IMR-90 (cell line): ENCODE measurements around the gene AHI1.

Experiments used
- CEBPB ChIP-seq: IDR thresholded peaks from 2 replicates; pipeline ENCODE4 v1.6.1; 2012; ENCODE audit warnings: low read depth, low read length, improper control_type of control experiment
- CHD1 ChIP-seq: IDR thresholded peaks from 2 replicates; pipeline ENCODE4 v1.6.1; 2012; ENCODE audit warnings: low read depth, low read length, improper control_type of control experiment
- CTCF ChIP-seq: conservative IDR thresholded peaks from 2 replicates; pipeline ENCODE4 v1.5.1; 2012; ENCODE audit warnings: mild to moderate bottlenecking, low read depth, low read length, improper control_type of control experiment
- ELK1 ChIP-seq: fragments of 150-350 bp; IDR thresholded peaks from 2 replicates; pipeline ENCODE4 v1.6.1; 2016; ENCODE audit warnings: low read depth, mild to moderate bottlenecking, low read length, moderate library complexity, borderline replicate concordance
- MAFK ChIP-seq: IDR thresholded peaks from 2 replicates; pipeline ENCODE4 v1.6.1; 2012; ENCODE audit warnings: low read depth, low read length, improper control_type of control experiment
- MAZ ChIP-seq: IDR thresholded peaks from 2 replicates; pipeline ENCODE4 v1.6.1; 2012; ENCODE audit warnings: low read depth, mild to moderate bottlenecking, low read length, improper control_type of control experiment, moderate library complexity, borderline replicate concordance
- MXI1 ChIP-seq: IDR thresholded peaks from 2 replicates; pipeline ENCODE4 v1.6.1; 2012; ENCODE audit warnings: low read depth, mild to moderate bottlenecking, low read length, moderate library complexity, borderline replicate concordance
- NFE2L2 ChIP-seq: fragments of 150-350 bp; IDR thresholded peaks from 2 replicates; pipeline ENCODE4 v1.6.1; 2016; ENCODE audit warnings: low read depth, mild to moderate bottlenecking, low read length
- POLR2A ChIP-seq: IDR thresholded peaks from 2 replicates; pipeline ENCODE4 v1.6.1; 2012; ENCODE audit warnings: mild to moderate bottlenecking, low read depth, low read length
- RAD21 ChIP-seq: IDR thresholded peaks from 2 replicates; pipeline ENCODE4 v1.6.1; 2012; ENCODE audit warnings: low read length, improper control_type of control experiment
- RCOR1 ChIP-seq: IDR thresholded peaks from 2 replicates; pipeline ENCODE4 v1.6.1; 2012; ENCODE audit warnings: mild to moderate bottlenecking, low read length, improper control_type of control experiment; ENCODE audit not compliant: insufficient replicate concordance
- RFX5 ChIP-seq: IDR thresholded peaks from 2 replicates; pipeline ENCODE4 v1.8.0; 2012; ENCODE audit warnings: low read depth, mild to moderate bottlenecking, low read length, moderate library complexity
- SMC3 ChIP-seq: fragments of 150-350 bp; IDR thresholded peaks from 2 replicates; pipeline ENCODE4 v1.6.1; 2016; ENCODE audit warnings: low read depth, mild to moderate bottlenecking, antibody characterized with exemption, low read length, moderate library complexity
- USF2 ChIP-seq: fragments of 150-350 bp; IDR thresholded peaks from 2 replicates; pipeline ENCODE4 v1.6.1; 2017; ENCODE audit warnings: mild to moderate bottlenecking, antibody characterized with exemption, low read length, low read depth

DNA sequence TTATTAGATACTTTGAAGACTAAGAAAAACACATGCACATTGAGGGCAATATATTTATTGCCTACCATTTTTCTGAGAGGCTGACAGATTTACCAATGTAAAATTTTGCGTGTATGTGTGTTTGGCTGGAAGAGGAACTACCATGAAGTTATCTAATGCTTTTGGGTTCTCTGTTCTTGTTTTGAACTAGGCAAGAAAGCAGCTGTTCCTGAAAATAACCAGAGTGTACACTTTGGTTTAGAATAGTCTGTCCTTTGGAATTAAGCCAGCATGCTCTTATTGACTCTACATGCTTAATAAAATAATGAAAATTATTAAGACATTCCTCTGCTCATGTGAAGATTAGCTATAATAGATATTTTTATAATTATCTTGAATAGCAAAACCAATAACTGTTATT is 187.2 kb downstream of the AHI1 start:
- TF ChIP-seq CTCF = no peak
- no peak for TF ChIP-seq MAFK
- no peak for TF ChIP-seq POLR2A
- no peak for TF ChIP-seq SMC3
- TF ChIP-seq RAD21 = no peak
- no peak for TF ChIP-seq RFX5
- no peak for TF ChIP-seq ELK1
- no peak for TF ChIP-seq RCOR1
- TF ChIP-seq MAZ = no peak
- TF ChIP-seq CEBPB = no peak
- TF ChIP-seq CHD1 = no peak
- TF ChIP-seq NFE2L2 = no peak
- TF ChIP-seq USF2 = no peak
- no peak for TF ChIP-seq MXI1
